PC-9 (cell line): ENCODE measurements around the gene IST1. TPM values are rescaled to one million over a fixed set of nuclear protein-coding genes. Genes with fewer than 3 reads are reported as not detected.

ENCODE experiments used
- Bru-seq: library from RNA; stranded (reverse); fragments of 400-500 nt; gene quantifications from one replicate; lab custom pipeline; 2021; lab: Mats Ljungman, UMichigan
- BruChase-seq, 2 experiments: library from RNA; stranded (reverse); fragments of 400-500 nt; gene quantifications; one replicate each; lab custom pipeline; 2021; lab: Mats Ljungman, UMichigan
- BruUV-seq: library from RNA; stranded (reverse); fragments of 400-500 nt; replicated peaks from 2 replicates; lab custom pipeline; 2021; lab: Mats Ljungman, UMichigan
- CTCF ChIA-PET: fragments of 300-600 bp; sonication (Branson Sonifier 250); formaldehyde crosslinking; loops from one replicate; lab custom pipeline; 2022; ENCODE audit warnings: antibody characterized with exemption; lab: Charles Lee
- POLR2A ChIA-PET: fragments of 300-600 bp; sonication (Branson Sonifier 250); formaldehyde crosslinking; loops from one replicate; lab custom pipeline; 2022; ENCODE audit warnings: antibody characterized with exemption; ENCODE audit not compliant: unreplicated experiment; lab: Charles Lee
- DNase-seq, 2 experiments: peaks; one replicate each; pipeline versions ENCODE4 v3.0.0 to v3.0.0-alpha.2; 2015 to 2022; ENCODE audit warnings: mixed read lengths in 1 of 2
- H2AFZ ChIP-seq: fragments of 200-600 bp; sonication (generic); 2 replicates; pipeline ENCODE4 v1.8.1; 2017; ENCODE audit warnings: antibody characterized with exemption
- H3F3A ChIP-seq: fragments of 200-600 bp; sonication (generic); 2 replicates; pipeline ENCODE4 v1.8.1; 2017; ENCODE audit warnings: antibody characterized with exemption, mild to moderate bottlenecking, low read depth; ENCODE audit not compliant: insufficient read depth
- H3K27ac ChIP-seq: fragments of 200-600 bp; sonication (generic); 2 replicates; pipeline ENCODE4 v1.6.1; 2016; ENCODE audit warnings: mixed run types
- H3K27me3 ChIP-seq: fragments of 200-600 bp; sonication (generic); 2 replicates; pipeline ENCODE4 v1.6.1; 2016; ENCODE audit warnings: low read depth, mixed run types; ENCODE audit not compliant: insufficient read depth
- H3K36me3 ChIP-seq: fragments of 200-600 bp; sonication (generic); 2 replicates; pipeline ENCODE4 v1.6.1; 2016; ENCODE audit warnings: low read depth, mixed run types
- H3K4me1 ChIP-seq: fragments of 200-600 bp; sonication (generic); replicated peaks from 2 replicates; pipeline ENCODE4 v1.6.1; 2016; ENCODE audit warnings: mixed run types; ENCODE audit not compliant: insufficient read depth
- H3K4me2 ChIP-seq: fragments of 200-600 bp; sonication (generic); 2 replicates; pipeline ENCODE4 v1.6.1; 2017; ENCODE audit warnings: mixed run types
- H3K4me3 ChIP-seq: fragments of 200-600 bp; sonication (generic); 2 replicates; pipeline ENCODE4 v1.6.1; 2016; ENCODE audit warnings: mixed run types
- H3K79me2 ChIP-seq: fragments of 200-600 bp; sonication (generic); 2 replicates; pipeline ENCODE4 v1.6.1; 2017; ENCODE audit warnings: low read depth, mixed run types
- H3K9me2 ChIP-seq: fragments of 200-600 bp; sonication (generic); 2 replicates; pipeline ENCODE4 v1.8.1; 2017; ENCODE audit warnings: mild to moderate bottlenecking; ENCODE audit not compliant: insufficient read depth
- H3K9me3 ChIP-seq: fragments of 200-600 bp; sonication (generic); 2 replicates; pipeline ENCODE4 v1.8.1; 2016; ENCODE audit warnings: low read depth; ENCODE audit not compliant: insufficient read depth
- H4K20me1 ChIP-seq: fragments of 200-600 bp; sonication (generic); 2 replicates; pipeline ENCODE4 v1.8.1; 2017; ENCODE audit not compliant: insufficient read depth
- CTCF ChIP-seq: fragments of 200-600 bp; sonication (generic); conservative IDR thresholded peaks from 2 replicates; pipeline ENCODE4 v1.6.1; 2017; ENCODE audit warnings: mixed run types, antibody characterized with exemption, mild to moderate bottlenecking, moderate library complexity
- EZH2 ChIP-seq: fragments of 200-600 bp; sonication (generic); IDR thresholded peaks from 2 replicates; pipeline ENCODE4 v1.8.0; 2017; ENCODE audit warnings: antibody characterized with exemption, low read depth
- intact Hi-C: fragments of 100-400 bp; cut with micrococcal nuclease; formaldehyde crosslinking; loops from one replicate; pipeline ENCODE4 v1.10.0; 2022; ENCODE audit not compliant: unreplicated experiment
- long read RNA-seq: library from polyadenylated mRNA; stranded (forward); transcript quantifications from one replicate; pipeline ENCODE4 v2.0.0, GENCODE V29; 2022
- total RNA-seq: library from RNA; stranded (reverse); gene quantifications from 2 replicates; pipeline ENCODE4 v1.2.3, GENCODE V29; 2021

Gene IST1
- total RNA-seq, result 177 and 204 TPM in 2 replicates
- percentile 92 among the genes with signal in this experiment for Bru-seq, nascent RNA
- BruChase-seq, experiment 1, labeled RNA remaining after a 2-hour chase, result percentile 90 among the genes with signal in this experiment
- percentile 88 among the genes with signal in this experiment for BruChase-seq, experiment 2, labeled RNA remaining after a 6-hour chase
- long read RNA-seq, full-length matches to known transcripts, result 133 of 216 reads
- long read RNA-seq, partial matches to known transcripts, result 10 of 216 reads
- long read RNA-seq, other reads (novel, unspliced or antisense), result 73 of 216 reads

- intact Hi-C loops, result loop anchor here (1.0 kb wide), 2 partner anchors 12 to 87 kb away; partner anchors contain the start of gene AP1G1
These were observed at the start of gene IST1 for GRCh38 chr16:71894921-71895678. Gene IST1 (plus strand): TSS chr16:71895531. CDS start chr16:71915641, 20,110 bp downstream.

GRCh38 chr16:71845639-71846430 lies 49.5 kb upstream of the IST1 start, which contains the start of gene ATXN1L:
Gene ATXN1L (plus strand): TSS chr16:71845976. CDS start chr16:71849741, 3,765 bp downstream.
- H2AFZ ChIP-seq, result peak within 1 kb of the TSS; percentile 94
- peaks cover 29% of the 10 kb centered on the region for H3K79me2 ChIP-seq
- peak within 1 kb of the TSS; percentile 97 for H3K4me2 ChIP-seq
- intact Hi-C loops, result loop anchor here (2.0 kb wide), 2 partner anchors 37 kb away; partner anchors contain the start of gene AP1G1
- no peaks in the 10 kb centered on the region for H3K9me2 ChIP-seq
- ChIA-PET POLR2A (no interaction called here), CTCF (interaction anchor here (1.1 kb wide), 1 partner anchor 116 kb away, joined by 4 read pairs; no protein-coding TSS in a partner anchor)
- peaks cover 7% of the 10 kb centered on the region; the same call in 1 of the 2 replicates for H3F3A ChIP-seq
- no peaks in the 10 kb centered on the region for H4K20me1 ChIP-seq
- no peak for TF ChIP-seq CTCF
- TF ChIP-seq EZH2, result no peak
- no peaks in the 10 kb centered on the region for H3K9me3 ChIP-seq
- peak; percentile 75 to 92 for DNase-seq
- H3K4me1 ChIP-seq, result peaks cover 9% of the 10 kb centered on the region
- peaks cover 8% of the 10 kb centered on the region; the same call in 1 of the 2 replicates for H3K36me3 ChIP-seq
- no peaks in the 10 kb centered on the region for H3K27me3 ChIP-seq
- H3K4me3 ChIP-seq, result peak within 1 kb of the TSS; percentile 89
- H3K27ac ChIP-seq, result peak within 1 kb of the TSS; percentile 57
- TSS peak; percentile 60 for BruUV-seq

More at GRCh38 chr16:71894921-71895678, at the start of gene IST1:
- Histone ChIP-seq H3K4me2 (peak within 1 kb of the TSS; percentile 85), H3K27me3 (no peaks in the 10 kb centered on the region), H2AFZ (peak within 1 kb of the TSS; percentile 88), H4K20me1 (peaks cover 34% of the 10 kb centered on the region), H3K27ac (peak within 1 kb of the TSS; percentile 90), H3K36me3 (peaks cover 6% of the 10 kb centered on the region; the same call in 1 of the 2 replicates), H3K9me2 (no peaks in the 10 kb centered on the region), H3K4me1 (peaks cover 23% of the 10 kb centered on the region), H3K4me3 (peak within 1 kb of the TSS; percentile 100), H3K9me3 (no peaks in the 10 kb centered on the region), H3K79me2 (peaks cover 48% of the 10 kb centered on the region), H3F3A (peaks cover 40% of the 10 kb centered on the region)
- CTCF ChIA-PET, result no interaction called here
- TF ChIP-seq CTCF (no peak), EZH2 (no peak)
- DNase-seq, result peak; percentile 89 to 96
- no TSS peak for BruUV-seq
- POLR2A ChIA-PET, result interaction anchor here (0.5 kb wide), 1 partner anchor 86 kb away, joined by 5 read pairs; no protein-coding TSS in a partner anchor
